Activated T-helper 1 cell treated with Interleukin-2 at 50 U/mL for 16 hours (primary cell): ENCODE measurements around the gene YBX2.

Experiments used
- DNase-seq: peaks from one replicate; pipeline ENCODE4 v3.0.0-alpha.2; 2020; ENCODE audit warnings: low read depth

The YBX2 gene

DNA sequence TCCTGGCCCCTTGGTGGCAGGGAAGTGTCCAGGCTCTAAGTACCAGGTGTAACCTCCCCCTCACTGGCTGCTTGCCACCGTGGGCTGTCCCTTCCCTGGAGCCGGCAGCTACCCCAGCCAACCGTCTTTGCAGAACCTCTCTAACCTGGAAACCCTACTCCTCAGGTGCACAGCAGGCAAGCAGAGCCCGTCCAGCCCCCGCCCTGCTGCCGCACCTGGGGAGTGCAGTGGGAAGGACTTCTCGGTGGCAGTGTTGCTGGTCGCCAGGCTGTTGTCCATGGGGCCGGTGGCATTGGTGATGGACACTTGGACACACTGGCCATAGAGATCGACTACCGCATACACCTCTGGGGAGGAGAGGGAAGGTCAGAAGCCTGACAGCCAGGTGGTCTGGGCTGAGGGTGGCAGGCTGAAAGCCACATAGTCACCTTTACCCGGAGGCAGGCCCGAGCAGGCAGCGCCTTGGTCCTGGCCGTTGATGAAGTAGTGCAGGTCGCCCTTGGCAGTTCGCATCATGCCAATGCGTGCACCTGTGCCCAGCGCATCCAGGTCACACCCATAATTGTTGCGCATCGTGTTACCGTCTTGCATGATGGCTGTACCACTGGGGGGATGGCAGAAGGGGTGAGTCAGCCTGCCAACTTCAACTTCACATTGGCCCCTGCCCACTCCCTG lies 28.2 kb upstream of the YBX2 start:
- no peak for DNase-seq

- DNase-seq, result no peak
Measured at GRCh38 chr17:7321466-7321865, 27.0 kb upstream of the YBX2 start.

GRCh38 chr17:7318121-7318860 lies 23.9 kb upstream of the YBX2 start:
- DNase-seq, result no peak

- DNase-seq, result no peak
Measured at GRCh38 chr17:7317161-7317803, 22.8 kb upstream of the YBX2 start.

DNA sequence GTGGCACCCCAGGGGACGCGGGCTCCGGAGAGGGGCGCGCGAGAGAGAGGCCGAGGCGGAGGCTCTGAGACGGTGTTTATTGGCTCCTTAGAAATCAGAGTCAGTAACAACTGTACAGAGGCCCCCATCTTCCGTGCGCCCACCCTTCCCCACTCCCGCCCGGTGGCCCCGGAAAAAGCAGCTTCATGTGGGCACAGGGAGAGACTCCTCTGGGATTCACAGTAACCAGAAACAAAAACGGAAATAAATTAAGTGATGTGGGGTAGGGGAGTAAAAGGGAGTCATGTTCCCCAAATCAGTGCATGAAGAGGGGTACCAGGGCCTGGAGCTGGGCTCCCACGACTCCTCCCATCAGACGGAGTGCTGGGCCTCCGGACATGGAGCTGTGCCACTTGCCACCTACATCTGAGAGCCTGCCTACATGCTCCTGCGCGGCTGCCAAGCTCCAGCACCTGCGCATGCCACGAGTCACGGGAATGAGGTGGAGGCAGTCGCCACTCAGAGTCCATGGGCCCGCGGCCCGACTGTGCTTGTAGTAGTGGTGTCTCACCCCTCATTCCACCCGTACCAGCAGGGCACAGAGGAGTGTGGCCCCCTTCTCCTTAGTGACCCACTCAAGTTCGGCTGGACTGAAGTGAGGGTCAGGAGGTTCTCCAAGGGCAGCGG lies 21.3 kb upstream of the YBX2 start:
- no peak for DNase-seq

- peak; percentile 90 for DNase-seq
Measured at GRCh38 chr17:7314719-7315569, 20.5 kb upstream of the YBX2 start, which contains the start of gene GPS2. TSS of gene GPS2 (minus strand) at chr17:7315360. CDS start at chr17:7315052, 308 bp downstream.

- no peak for DNase-seq
Measured at GRCh38 chr17:7313890-7314718, 19.7 kb upstream of the YBX2 start.

DNA sequence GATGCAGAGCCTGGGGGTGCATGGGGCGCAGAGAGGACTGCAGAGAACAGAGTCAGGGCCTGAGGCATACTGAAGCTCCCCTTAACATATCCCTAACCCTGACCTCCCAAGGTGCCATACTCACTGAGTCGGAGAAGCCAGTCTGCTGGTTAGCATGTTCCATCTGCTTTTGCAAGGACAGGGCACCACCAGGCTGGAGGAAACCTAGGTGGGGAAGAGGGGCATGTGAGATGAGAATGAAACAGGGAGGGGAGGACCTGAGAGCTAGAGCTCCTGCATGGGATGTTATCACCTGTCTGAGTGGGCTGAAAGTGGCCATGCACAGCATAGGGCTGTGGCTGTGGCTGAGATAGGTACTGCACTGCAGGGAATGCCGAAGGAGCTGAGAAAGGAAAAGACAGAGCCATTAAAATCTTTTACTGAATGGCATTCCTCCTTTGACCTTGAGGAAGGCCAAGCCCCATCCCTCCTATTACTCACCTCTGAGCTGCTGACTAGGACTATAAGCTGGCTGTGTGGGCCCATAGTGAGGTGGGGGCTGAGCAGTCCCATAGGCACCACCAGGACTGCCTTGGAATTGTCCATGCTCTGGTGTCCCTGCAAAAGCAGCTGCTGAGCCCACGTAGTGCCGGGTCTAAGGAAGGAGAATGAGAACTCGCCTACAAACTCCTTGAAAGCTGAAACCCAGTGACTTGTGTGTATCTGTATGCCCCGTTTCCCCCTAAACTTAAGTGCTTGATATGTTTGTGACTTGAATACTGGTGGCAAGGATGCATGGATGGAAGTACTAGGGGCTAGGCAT lies 18.9 kb upstream of the YBX2 start:
- no peak for DNase-seq

GRCh38 chr17:7312432-7313087 lies 18.1 kb upstream of the YBX2 start:
- DNase-seq, result no peak

DNA sequence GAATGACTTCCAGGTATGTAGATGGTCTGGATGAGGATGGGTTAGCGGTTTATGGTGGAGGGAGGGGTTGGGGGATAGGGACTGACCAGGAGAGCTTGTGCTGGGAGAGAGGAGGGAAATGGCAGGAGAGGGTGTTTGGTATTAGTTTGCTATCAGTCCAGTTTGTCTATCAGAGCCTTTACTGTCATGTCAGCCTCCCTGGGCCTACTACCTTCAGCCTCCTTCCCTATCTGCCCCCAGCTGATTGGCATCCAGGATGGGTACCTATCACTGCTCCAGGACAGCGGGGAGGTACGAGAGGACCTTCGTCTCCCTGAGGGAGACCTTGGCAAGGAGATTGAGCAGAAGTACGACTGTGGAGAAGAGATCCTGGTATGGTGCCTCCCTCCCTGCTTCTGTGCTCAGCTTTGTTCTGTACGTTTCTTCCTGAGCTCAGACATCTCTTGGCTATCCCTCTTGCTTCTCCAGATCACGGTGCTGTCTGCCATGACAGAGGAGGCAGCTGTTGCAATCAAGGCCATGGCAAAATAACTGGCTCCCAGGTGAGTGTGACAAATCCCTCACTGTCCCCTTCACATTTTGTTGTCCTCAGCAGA lies 16.8 kb upstream of the YBX2 start:
- no peak for DNase-seq

DNA sequence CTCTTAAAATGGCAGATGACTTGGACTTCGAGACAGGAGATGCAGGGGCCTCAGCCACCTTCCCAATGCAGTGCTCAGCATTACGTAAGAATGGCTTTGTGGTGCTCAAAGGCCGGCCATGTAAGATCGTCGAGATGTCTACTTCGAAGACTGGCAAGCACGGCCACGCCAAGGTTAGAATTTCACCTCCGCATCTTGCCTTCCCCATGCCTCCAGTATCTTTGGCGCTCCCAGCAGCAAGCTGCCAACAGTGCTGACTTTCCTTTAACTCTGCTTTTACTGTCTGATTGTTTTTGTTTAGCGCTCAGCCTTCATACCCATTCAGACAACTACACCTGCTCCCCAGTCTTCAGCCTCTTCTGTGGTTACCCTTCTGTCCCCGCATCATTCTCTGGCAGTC lies 15.2 kb upstream of the YBX2 start:
- DNase-seq, result no peak

GRCh38 chr17:7308625-7309433 lies 14.4 kb upstream of the YBX2 start:
- peak; percentile 75 for DNase-seq

- peak; percentile 45 for DNase-seq
Measured at GRCh38 chr17:7307686-7308624, 13.5 kb upstream of the YBX2 start.

- DNase-seq, result peak; percentile 100
Measured at GRCh38 chr17:7306911-7307685, 12.7 kb upstream of the YBX2 start, which contains the start of gene EIF5A. TSS of gene EIF5A (plus strand) at chr17:7307628. CDS start at chr17:7309636, 2,008 bp downstream.

DNA sequence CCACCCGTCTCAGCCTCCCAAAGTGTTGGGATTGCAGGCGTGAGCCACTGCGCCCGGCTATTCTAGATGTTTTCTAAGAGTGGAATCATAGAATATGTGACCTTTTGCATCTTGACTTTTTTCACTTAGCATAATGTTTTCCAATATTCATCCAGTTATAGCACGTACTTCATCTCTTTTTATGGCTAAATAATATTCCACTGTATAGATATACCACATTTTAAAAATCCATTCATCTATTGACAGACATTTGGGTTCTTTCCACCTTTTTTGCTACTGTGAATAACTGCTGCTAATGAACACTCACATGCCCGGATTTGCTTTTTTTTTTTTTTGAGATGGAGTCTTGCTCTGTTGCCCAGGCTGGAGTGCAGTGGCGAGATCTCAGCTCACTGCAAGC lies 9.7 kb upstream of the YBX2 start:
- no peak for DNase-seq
